ENCODE measurements around the gene FUS.
"Not testable (repeated sequence)": the region's sequence is repeated elsewhere in the genome, so short reads cannot be mapped to it uniquely, and the experiment has no call there.

FUS gene

GRCh38 chr16:31144418-31144817 lies 35.5 kb upstream of the FUS start:
- not testable (repeated sequence) for DNase-seq

- no peak for DNase-seq
These were observed 34.4 kb upstream of the FUS start for GRCh38 chr16:31145398-31145990.

- DNase-seq = no peak
These were observed 32.4 kb upstream of the FUS start for GRCh38 chr16:31147574-31147973.

- DNase-seq = no peak
These were observed 31.6 kb upstream of the FUS start for GRCh38 chr16:31148281-31148728.

GRCh38 chr16:31148896-31149295 lies 31.0 kb upstream of the FUS start:
- no peak for DNase-seq

- DNase-seq = no peak
These were observed 30.6 kb upstream of the FUS start for GRCh38 chr16:31149332-31149731.

GRCh38 chr16:31149894-31150890 lies 29.7 kb upstream of the FUS start, which contains the start of gene PRSS36:
TSS of gene PRSS36 (minus strand) at chr16:31150066. CDS start at chr16:31150035, 31 bp downstream.
- no peak for DNase-seq

GRCh38 chr16:31150976-31151375 lies 29.0 kb upstream of the FUS start:
- DNase-seq = not testable (repeated sequence)

- DNase-seq = no peak
These were observed 22.8 kb upstream of the FUS start for GRCh38 chr16:31157136-31157535.

GRCh38 chr16:31167315-31167714 lies 12.6 kb upstream of the FUS start:
- no peak for DNase-seq

GRCh38 chr16:31168848-31169247 lies 11.1 kb upstream of the FUS start:
- DNase-seq = no peak

- DNase-seq = not testable (repeated sequence)
These were observed 9.9 kb upstream of the FUS start for GRCh38 chr16:31170048-31170447.

- DNase-seq = peak; percentile 38
These were observed 2.8 kb upstream of the FUS start for GRCh38 chr16:31177136-31177535.

GRCh38 chr16:31179219-31179746 lies 656 bp upstream of the FUS start:
- DNase-seq = no peak

GRCh38 chr16:31181102-31181830 lies 1.3 kb downstream of the FUS start:
- no peak for DNase-seq

GRCh38 chr16:31182391-31182790 lies 2.5 kb downstream of the FUS start:
- no peak for DNase-seq

GRCh38 chr16:31183432-31184428 lies 3.8 kb downstream of the FUS start:
- DNase-seq = no peak

GRCh38 chr16:31184888-31185287 lies 4.9 kb downstream of the FUS start:
- DNase-seq = no peak

GRCh38 chr16:31185339-31185738 lies 5.4 kb downstream of the FUS start:
- DNase-seq = no peak

GRCh38 chr16:31186176-31186575 lies 6.2 kb downstream of the FUS start:
- no peak for DNase-seq

- DNase-seq = no peak
These were observed 7.2 kb downstream of the FUS start for GRCh38 chr16:31186930-31187807.

All from NCI-H187 treated with DMSO at 0.1 percent for 48 hours (cell line).